ENCODE results near the gene CDKN1A.
"Not testable (repeated sequence)": the region's sequence is repeated elsewhere in the genome, so short reads cannot be mapped to it uniquely, and the experiment has no call there.

The CDKN1A gene

DNA sequence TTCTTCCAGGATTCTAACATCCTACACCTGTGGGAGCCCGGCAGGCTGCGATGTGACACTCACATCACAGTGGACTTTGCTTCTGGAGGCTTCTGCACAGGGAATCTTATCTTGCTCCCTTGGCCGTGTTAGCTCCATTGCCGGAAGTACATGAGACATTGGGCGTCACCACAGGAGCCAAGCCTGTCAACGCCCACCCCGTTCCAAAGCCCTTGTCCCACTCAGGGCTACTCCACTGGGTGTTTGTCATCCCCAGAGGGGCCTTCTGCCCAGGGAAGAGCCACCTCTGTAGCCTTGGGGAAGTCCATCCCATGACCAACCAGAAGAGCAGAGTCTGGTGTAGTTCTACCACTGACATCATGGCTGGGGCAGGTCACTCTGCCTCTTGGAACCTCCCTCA is 20.8 kb downstream of the CDKN1A start:
- DNase-seq: no peak

DNA sequence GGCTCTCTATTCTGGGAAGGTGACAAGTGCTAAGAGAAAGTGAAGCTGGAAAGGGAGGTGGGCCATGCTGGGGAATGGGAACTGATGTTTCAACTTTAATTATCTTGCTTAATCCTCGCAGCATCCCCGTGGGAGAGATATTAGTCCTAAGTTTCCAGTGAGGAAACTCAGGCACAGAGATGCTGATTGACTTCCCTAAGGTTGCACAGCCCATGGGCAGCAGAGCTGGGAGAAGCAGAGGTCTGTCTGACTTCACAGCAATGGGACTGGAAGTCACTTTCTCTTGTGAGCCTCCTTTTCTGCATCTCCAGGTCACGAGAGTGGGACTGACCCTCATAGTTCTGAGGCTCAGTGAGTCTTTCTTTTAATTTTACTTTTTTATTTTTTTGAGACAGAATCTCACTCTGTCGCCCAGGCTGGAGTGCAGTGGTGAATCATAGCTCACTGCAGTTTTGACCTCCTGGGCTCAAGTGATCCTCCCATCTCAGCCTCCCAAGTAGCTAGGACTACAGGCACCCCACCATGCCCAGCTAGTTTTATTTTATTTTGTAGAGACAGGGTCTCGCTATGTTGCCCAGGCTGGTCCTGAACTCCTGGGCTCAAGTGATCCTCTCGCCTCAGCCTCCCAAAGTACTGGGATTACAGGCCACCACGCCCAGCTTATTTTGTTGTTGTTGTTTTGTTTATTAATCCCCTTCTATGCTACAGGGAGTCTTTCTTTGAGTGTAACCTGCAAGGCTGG is 21.7 kb downstream of the CDKN1A start:
- no peak for DNase-seq

DNA sequence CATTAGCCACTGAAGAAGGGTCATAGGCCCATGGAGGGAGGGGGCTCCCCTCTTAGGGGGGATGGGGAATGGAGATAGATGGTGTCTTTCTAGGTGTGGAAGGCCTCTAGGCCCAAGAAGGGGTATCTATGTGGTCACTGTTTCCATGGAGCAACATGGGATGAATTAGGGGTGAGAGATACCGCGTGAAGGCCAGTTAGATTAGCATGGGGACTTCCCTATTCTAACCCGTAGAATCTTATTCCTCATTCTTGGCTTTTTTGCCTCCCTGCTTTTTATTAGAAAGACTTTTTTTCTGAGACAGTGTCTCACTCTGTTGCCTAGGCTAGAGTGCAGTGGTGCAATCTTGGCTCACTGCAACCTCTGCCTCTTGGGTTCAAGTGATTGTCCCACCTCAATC is 22.3 kb downstream of the CDKN1A start:
- no peak for DNase-seq

DNA sequence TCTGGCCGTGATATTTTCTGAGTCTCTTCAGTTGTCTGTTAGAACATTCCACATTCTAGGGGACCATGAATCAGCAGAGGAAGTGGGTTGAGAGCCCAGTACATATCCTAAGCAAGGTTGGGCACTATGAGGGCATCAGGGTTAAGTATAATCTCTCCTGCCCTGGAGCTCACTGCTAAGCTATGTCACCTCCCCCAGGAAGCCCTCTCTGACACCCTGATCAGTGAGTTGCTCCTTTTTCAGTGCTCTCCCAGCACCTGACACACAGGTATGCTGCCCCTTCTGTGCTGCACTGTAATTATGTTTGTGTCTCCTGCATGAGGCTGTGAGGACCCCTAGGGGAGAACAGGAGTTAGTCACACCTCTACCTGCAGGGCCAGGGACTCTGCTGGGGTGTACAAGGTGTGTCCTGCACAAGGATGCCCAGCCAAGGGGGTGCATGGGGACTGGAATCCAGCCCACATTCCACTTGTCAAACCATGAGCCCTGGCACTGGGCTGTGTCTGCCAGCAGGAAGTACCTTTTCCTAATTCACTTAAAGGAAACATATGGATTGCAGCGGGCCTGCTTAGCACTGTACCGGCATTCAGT is 23.0 kb downstream of the CDKN1A start:
- DNase-seq: no peak

DNA sequence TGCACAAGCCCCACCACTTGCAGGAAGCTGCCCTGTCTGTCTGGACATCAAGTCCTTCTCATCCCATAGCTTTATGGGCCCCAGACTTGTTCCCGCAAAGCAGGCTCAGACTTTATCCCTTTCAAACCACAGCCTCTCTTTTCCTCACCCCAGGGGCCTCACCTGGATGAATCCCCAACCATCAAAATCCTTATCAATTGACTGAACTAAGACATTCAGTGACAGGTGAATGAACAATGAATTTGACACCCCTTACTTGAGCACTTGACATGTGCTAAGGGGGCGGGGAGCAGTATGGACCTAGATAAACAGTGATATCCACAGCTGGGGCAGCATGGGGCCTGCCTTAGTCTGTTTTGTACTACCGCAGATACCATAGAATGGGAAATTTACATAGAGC is 24.1 kb downstream of the CDKN1A start:
- no peak for DNase-seq

DNA sequence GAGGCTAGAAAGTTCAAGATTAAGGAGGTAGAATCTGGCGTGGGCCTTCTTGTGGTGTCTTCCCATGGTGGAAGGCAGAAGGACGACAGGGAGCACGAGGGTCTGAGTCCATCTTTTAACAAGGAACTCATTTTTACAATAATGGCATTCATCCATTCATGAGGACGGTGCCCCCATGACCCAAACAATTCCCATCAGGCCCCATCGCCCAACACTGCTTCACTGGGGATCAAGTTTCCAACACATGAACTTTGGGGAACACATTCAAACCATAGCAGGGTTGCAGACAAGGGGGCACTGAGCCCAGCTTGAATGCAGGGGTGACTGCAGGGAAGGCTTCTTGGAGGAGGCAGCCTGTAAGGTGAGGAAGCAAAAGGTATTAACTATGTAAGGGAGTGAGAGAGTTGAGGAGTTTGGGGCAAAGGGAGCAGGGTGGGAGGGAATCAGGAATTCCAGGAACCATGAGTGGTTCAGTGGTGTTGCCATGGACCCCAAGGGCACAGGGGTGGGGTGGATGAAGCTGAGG is 24.6 kb downstream of the CDKN1A start:
- DNase-seq: no peak

DNA sequence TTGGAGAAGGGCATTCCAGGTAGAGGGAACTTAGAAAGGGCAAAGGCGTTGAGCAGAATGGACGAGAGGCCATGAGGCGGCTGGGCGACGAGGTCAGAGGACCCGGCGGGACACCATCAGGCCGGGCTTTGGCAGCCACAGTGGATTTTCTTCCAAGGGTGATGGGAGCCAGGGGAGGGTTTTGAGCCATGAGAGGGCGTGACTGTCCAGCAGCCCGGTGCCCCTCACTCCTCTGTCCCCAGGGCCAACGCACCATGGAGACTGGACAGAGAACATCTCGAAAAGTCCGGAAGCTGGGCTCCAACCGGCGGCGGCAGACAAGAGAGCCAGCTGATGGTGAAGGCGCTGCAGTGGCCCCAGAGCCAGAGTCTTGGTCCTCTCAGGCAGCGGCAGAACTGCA is 25.5 kb downstream of the CDKN1A start:
- DNase-seq: no peak

DNA sequence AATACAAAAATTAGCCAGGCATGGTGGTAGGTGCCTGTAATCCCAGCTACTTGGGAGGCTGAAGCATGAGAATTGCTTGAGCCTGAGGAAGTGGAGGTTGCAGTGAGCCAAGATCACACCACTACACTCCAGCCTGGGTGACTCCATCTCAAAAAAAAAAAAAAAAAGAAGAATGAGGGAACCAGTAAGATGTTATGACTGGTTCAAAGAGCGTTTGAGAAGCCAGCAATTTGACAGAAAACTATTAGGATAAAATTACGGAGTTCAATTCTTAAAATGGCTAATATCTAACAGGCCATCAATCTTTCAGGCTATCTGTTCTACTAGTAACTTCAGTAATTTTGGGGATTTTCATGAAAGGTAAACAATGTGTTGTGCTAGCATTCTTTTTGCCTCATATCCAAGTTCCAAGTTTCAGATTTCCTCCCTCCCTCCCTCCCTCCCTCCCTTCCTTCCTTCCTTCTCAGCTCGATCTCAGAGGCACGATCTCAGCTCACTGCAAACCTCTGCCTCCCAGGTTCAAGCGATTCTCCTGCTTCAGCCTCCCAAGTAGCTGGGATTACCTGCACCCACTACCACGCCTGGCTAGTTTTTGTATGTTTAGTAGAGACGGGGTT is 26.6 kb downstream of the CDKN1A start:
- not testable (repeated sequence) for DNase-seq

DNA sequence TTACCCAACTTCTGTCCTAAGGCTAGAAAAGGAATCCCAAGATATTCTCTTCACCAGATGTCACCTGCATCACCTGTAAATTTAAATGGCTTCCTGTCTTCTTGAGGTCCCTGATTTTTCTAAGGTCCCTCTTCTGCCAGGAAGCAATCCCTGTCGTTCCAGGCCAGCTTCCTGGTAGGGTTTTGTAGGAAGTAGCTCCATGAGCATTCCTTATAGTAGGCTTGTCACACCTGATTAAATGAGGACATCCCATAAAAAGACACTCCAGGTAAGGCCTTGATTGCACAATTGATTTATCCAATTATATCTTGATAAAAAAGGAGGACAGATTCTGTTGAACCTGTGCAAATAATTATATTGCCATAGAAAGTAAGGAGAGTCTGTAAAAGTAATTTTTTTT is 27.8 kb downstream of the CDKN1A start:
- DNase-seq: no peak

DNA sequence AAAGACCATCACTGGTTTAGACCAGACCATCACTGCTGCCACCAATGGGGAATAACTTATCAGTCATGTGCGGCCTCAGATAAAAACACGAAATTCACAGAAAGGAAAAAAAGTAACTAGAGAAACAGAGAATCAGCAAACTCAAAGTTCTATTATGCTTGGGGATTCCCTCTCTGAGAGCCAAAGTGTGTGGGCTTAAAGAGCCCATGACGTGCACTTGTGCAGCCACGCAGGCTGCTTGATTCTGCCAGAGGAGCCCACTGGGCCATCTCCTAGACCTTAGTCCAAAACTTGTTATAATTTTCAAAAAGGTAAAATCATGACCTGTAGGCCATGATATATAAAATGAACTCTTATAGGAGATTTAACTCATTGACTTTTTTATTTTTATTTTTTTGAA is 34.3 kb downstream of the CDKN1A start:
- DNase-seq: no peak

DNA sequence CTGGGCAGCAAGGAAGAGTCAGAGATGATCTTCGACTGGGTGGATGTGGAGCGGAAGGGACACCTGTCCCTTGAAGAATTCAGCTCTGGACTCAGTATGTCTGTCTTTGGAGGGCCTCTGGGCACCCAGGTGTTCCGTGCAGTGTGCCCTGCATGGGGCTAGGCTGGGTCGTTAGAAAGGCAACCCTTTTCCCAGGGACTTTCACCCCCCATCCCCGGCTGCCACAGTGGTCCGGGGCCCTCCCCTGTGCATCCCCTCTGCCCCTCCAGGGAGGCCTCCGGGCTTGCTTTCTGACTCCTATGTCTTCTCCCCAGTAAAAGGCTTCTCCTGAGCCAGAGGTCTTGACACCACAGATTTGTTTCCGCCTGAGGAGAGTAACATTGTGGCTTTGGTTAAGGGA is 35.3 kb downstream of the CDKN1A start:
- DNase-seq: no peak

DNA sequence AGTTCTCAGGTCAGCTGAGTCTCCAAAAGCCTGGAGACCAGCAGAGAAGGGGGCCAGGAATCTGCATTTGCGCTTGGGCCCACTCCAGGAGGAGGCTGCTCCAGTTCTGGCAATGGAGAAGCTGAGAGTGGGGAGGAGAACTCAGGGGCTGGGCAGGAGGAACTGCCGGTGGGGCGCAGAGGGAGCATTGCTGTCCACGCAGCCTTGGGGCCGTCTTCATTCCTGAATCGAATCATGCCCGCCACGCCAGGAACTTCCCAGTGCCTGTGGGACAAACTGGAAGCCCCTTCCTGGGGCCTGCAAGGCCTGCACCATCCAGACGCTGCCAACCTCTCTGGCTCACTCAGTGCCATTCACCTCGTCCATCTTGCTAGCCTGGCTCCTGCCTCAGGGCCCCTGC is 36.0 kb downstream of the CDKN1A start:
- DNase-seq: no peak

DNA sequence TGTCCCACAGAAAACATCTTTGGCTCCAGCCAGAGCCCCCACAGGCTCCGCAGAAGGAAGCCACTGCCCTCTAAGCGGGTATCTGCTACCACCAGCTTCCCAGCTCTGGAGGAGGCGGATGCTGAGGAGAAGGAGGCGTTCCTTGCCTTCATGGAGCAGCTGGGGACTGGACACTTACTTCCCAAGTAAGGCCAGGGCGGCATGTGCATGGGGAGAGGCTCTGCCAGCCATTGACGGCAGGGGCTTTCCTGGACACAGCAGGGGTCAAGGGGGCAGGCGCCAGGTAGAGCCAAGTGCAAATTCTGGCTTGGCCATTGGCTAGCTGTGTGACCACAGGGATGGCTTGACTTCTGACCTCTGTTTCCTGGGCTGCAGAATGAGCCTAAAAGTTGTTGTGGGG is 37.0 kb downstream of the CDKN1A start:
- DNase-seq: no peak

DNA sequence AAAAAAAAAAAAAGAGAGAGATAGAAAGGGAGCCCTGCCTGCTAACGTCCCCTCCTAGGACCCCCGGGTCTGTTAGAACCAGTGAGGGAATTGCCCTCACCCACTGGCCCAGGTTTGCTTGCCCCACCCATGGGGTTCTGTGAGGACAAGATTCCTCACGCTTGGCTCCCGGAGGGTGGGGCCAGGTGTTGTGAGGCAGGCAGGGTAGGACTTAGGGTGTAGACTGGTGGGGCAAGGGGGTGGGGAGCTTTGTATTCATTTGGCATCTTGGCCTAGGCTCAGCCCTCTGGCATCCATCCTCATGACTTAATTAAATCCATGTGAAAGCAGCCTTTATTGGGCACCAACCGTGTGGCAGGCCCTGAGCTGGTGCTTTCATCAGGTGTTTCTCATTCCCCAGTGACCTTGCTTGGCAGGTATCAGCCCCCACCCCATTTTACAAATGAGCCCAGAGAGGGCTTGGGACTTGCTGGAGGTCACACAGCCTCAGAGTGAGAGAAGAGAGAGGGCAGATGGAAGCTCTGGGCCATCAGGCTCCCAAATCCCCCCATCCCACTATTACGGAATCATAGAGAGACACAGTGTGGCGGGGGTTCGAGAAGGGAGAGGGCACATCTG is 38.1 kb downstream of the CDKN1A start:
- DNase-seq: no peak

DNA sequence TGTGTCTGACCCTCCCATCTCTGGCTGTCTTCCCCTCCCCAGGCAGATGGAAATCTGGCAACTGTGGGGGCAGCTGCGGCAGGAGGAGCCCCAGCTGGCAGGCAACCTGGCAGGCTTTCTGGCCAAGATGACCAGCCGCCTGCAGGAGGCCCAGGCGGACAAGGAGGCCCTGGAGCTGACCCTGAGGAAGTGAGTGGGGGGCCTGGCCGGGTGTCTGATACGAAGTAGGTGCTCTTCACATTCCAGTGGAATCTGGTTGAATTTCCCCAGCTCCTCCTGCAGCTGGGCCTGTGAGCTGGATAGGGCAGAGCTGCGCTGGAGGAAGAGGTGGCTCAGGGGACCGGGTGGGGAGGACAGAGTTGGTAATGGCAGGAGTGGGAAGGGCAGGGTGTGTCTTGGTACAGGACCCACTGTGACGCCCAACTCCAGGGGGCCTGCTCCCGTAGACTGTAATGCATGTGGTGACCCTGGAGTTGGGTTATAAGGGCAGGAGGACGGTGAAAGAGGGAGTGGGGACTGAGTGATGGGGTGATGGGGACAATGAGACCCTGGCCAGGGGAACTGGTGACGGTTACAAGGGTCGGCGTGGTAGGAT is 38.8 kb downstream of the CDKN1A start:
- DNase-seq: no peak

DNA sequence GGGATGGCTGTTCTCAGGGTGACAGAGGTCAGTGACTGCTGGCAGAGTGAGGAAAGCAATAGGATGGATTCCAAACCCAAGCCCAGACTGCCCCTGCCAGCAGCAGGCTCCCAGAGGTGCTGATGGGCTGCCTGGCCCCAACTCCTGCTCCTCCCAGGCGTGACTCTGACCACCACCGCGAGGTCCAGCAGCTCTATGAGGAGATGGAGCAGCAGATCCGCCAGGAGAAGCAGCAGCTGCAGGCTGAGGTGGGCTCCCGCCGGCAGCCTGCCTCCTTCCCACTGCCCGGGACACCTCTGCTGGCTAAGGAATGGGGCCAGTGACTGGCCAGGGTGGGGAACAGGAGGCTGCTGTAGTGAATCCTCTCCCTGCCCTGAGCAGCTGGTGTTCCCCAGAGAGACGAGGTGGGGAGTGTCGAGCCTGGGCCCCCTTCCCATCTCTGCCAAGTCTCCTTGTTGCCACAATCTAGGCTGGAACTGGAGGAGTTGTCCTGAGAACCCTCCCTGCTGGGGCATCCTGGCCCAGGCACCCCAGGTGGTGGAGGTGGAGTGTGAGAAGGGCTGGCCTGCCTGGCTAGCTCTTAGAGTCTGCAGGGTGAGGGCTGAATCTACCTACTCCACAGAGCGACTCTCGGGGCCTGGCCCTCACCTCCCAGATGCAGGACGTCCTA is 39.5 kb downstream of the CDKN1A start:
- no peak for DNase-seq

DNA sequence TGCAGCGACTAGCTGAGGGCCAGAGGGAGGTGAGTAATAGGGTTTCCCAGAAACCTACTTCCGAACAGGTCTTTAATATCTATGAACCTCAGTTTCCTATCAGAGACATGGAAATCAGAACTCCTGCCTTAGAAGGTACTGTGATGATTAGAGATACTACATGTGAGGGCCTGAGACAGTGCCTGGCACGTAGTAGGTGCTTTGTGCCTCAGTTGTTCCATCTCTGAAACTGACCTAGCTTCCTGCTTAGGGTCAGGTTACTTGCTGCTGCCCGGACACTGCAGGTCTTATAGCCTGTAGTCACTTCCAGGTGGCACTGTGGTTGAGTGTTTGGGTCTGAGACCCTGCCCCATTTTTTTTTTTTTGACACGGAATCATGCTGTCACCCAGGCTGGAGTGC is 40.0 kb downstream of the CDKN1A start:
- DNase-seq: no peak

DNA sequence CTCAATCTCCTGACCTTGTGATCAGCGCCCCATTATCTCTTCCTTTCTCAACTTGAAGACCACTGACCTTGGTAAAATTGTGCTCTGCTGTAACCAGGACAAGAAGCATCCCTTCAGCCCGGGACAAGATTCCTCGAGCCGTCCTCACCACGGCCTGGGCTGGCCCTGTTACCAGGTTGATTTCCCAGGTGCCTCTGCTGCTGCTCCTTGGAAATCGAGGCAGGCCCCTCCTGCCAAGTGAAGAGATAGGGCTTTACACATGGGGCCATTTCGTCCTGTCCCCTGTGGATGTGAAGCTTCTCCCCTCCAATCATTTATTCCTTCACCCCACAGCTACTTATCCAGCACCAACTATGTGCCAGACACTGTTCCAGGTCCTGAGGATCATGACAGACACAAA is 40.6 kb downstream of the CDKN1A start:
- DNase-seq: no peak

DNA sequence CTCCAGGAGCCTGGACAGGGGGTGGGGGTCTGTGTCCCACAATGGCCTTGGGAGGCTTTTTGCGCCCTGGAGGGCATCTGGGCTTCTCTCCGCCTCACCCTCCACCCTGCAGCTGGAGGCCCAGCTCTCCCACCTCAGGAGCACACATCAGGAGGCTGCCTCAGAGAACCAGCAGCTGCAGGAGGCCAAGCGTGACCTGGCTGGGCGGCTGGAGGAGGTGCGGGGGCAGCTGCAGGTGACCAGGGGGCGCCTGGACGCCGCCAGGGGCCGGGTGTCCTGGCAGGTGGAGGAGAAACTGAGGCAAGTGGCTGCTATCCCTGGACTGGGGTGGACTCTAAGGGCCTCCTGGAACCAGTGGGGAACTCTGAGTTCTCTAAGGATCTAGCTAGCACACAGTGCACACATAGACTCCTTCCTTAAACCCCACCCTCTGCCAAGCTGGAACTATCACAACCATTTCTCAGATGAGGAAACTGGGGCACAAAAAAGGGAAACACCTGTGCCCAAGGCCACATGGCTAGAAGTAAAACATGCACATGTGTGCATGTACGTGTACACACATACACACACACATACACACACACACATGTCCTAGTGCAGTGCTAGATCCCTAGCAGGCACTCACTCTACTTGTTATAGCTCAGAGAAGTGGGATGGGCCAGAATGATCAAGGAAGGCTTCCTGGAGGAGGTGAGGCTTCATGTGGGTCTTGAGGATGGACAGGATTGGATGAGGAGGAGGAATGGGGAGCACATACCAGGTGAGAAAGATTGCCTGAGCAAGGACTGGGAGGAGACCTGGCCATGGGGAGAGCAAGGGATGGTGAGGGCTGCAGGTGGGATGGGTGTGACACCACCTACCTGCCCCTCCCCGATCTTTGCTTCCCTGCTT is 42.0 kb downstream of the CDKN1A start:
- no peak for DNase-seq

DNA sequence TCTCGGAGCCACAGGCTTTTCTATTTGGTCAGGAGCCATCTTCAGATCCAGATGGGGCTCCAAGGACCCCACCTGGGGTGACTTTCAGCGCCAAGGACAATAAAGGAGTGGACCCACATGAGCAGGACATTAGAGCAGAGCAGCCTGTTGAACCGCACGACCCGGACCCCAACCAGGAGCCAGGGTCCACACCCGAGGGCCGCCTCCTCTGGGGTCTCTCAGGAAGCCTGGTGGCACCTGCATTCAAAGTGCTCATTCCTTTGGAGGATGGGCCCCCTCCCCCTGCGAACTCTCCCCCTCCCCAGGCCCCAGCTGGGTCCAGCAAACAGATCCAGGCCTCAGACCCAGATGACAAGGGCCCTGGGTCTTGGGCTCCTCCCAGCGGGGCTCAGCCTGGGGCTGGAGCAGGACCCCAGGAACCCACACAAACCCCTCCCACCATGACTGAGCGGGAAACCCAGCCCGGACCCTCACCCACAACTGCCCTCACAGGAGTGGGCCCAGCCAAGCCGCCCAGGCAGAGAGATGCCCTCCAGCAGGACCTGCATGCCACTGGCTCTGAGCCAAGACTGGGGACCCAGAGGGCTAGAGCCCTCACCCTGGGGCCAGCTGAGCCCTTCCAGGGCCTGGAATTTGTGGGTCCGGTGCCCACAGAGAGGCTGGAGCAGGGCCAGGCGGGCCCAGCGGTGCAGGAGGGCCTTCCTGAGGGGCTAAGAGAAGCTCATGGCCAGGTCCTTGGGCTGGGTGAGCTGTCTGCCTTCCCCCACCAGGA is 43.0 kb downstream of the CDKN1A start:
- DNase-seq: no peak

DNA sequence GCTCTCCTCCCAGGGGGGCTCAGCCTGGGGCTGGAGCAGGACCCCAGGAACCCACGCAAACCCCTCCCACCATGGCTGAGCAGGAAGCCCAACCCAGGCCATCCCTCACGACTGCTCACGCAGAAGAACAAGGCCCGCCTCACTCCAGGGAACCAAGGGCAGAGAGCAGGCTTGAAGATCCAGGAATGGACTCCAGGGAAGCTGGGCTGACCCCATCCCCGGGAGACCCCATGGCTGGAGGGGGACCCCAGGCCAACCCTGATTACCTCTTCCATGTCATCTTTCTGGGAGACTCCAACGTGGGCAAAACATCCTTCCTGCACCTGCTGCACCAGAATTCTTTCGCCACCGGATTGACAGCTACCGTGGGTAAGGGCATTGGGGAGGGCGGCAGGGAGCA is 43.9 kb downstream of the CDKN1A start:
- DNase-seq: no peak

Data from activated CD4-positive, CD25-positive, alpha-beta regulatory T cell (primary cell).